ENCODE data around the gene SCP2.

The SCP2 gene

GRCh38 chr1:52917581-52917980 is 9.5 kb upstream of the SCP2 start:
- TF ChIP-seq FOXP2 (optimal IDR thresholded peaks at IDR 0.05; ENCODE audit: borderline replicate concordance, extremely low read depth, extremely low read length, insufficient read depth) = no peak
- TF ChIP-seq, protein P1, sequence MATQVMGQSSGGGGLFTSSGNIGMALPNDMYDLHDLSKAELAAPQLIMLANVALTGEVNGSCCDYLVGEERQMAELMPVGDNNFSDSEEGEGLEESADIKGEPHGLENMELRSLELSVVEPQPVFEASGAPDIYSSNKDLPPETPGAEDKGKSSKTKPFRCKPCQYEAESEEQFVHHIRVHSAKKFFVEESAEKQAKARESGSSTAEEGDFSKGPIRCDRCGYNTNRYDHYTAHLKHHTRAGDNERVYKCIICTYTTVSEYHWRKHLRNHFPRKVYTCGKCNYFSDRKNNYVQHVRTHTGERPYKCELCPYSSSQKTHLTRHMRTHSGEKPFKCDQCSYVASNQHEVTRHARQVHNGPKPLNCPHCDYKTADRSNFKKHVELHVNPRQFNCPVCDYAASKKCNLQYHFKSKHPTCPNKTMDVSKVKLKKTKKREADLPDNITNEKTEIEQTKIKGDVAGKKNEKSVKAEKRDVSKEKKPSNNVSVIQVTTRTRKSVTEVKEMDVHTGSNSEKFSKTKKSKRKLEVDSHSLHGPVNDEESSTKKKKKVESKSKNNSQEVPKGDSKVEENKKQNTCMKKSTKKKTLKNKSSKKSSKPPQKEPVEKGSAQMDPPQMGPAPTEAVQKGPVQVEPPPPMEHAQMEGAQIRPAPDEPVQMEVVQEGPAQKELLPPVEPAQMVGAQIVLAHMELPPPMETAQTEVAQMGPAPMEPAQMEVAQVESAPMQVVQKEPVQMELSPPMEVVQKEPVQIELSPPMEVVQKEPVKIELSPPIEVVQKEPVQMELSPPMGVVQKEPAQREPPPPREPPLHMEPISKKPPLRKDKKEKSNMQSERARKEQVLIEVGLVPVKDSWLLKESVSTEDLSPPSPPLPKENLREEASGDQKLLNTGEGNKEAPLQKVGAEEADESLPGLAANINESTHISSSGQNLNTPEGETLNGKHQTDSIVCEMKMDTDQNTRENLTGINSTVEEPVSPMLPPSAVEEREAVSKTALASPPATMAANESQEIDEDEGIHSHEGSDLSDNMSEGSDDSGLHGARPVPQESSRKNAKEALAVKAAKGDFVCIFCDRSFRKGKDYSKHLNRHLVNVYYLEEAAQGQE (IDR thresholded peaks at IDR 0.05; ENCODE audit: insufficient read depth in 1 of 2, low read depth in 2 of 2, low read length in 2 of 2) = no peak
- no peak for TF ChIP-seq SIN3A (IDR thresholded peaks at IDR 0.05; ENCODE audit: borderline replicate concordance, insufficient read depth, low read length)
- TF ChIP-seq TAF1 (IDR thresholded peaks at IDR 0.05; ENCODE audit: borderline replicate concordance, insufficient read depth, low read length) = no peak
- no peak for TF ChIP-seq POLR2AphosphoS5 (IDR thresholded peaks at IDR 0.05; ENCODE audit: low read depth, low read length)

DNA sequence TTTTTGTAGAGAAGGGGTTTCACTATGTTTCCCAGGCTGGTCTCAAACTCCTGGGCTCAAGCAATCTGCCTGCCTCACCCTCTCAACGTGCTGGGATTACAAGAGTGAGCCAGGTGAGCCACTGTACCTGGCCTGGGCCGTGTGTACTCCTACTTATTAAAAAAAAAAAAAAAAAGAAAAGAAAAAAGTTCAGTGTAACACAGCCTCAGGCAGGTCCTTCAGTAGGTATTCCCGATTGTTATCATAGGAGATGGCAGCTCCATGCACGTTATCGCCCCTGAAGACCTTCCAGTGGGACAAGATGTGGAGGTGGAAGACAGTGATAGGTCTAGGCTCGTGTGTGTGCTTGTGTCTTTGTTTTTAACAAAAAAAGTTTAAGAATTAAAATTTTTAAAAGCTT is 8.9 kb upstream of the SCP2 start:
- TF ChIP-seq TAF1 (IDR thresholded peaks at IDR 0.05; ENCODE audit: borderline replicate concordance, insufficient read depth, low read length) (no peak), SIN3A (IDR thresholded peaks at IDR 0.05; ENCODE audit: borderline replicate concordance, insufficient read depth, low read length) (no peak), FOXP2 (optimal IDR thresholded peaks at IDR 0.05; ENCODE audit: borderline replicate concordance, extremely low read depth, extremely low read length, insufficient read depth) (no peak), POLR2AphosphoS5 (IDR thresholded peaks at IDR 0.05; ENCODE audit: low read depth, low read length) (no peak)
- TF ChIP-seq, protein P1 (IDR thresholded peaks at IDR 0.05; ENCODE audit: insufficient read depth in 1 of 2, low read depth in 2 of 2, low read length in 2 of 2) = no peak

DNA sequence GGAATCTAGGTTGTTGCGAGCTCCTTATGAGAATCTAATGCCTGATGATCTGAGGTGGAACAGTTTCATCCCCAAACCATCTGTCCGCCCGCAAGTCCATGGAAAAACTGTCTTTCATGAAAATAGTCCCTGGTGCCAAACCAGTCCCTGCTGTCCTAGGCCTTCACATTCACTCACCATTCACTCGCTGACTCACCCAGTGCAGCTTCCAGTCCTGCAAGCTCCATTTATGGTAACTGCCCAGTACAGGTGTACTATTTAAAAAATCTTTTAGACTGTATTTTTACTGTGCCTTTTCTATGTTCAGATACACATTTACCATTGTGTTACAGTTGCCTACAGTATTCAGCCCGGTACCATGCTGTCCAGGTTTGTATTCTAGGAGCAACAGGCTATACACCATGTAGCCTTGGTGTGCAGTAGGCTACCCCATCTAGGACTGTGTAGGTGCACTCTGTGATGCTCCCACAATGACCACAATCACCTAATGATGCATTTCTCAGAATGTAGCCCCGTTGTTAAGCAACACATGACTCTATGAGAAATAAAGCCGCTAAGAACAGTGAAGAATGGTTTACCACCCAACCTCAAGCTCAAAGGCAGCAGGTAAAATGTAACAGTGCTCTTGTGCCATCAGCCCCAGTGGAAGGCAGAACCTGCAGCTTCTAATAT is 7.9 kb upstream of the SCP2 start:
- no peak for TF ChIP-seq FOXP2 (optimal IDR thresholded peaks at IDR 0.05; ENCODE audit: borderline replicate concordance, extremely low read depth, extremely low read length, insufficient read depth)
- TF ChIP-seq TAF1 (IDR thresholded peaks at IDR 0.05; ENCODE audit: borderline replicate concordance, insufficient read depth, low read length) = no peak

DNA sequence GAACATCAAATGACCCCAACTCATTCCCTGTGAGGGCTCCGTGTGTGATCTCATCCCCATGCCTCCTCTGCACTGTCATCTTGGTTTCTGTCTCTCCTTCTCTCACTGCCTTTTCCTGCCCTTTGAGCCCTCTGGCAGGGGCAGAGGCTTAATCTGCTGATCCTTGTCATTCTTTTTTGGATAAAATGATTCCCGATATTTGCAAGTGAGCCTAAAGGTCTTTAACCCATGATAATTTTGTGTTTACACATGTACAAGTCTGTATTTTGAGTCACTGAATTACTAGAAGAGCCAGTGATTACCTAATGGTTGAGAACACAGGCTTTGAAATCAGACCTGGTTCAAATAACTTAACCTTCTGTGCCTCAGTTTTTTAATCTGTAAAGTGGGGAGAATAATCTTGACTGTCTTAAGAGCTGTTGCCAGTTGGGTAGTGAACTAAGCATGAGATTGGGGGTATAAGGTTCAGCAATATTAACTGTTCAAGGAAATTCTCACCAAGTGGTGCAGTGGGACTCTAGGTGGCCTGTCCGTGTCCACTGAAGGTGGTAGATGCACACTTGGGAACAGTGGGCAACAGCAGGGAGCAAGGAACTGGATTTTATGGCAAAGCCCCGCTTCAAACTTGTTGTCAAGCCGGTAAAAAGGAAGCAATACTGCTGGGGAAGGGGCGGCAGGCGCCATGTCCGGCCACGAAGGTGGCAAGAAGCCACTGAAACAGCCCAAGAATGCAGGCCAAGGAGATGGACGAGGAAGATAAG is 7.2 kb upstream of the SCP2 start:
- TF ChIP-seq TAF1 (IDR thresholded peaks at IDR 0.05; ENCODE audit: borderline replicate concordance, insufficient read depth, low read length) (no peak), SIN3A (IDR thresholded peaks at IDR 0.05; ENCODE audit: borderline replicate concordance, insufficient read depth, low read length) (no peak), FOXP2 (optimal IDR thresholded peaks at IDR 0.05; ENCODE audit: borderline replicate concordance, extremely low read depth, extremely low read length, insufficient read depth) (no peak), POLR2AphosphoS5 (IDR thresholded peaks at IDR 0.05; ENCODE audit: low read depth, low read length) (no peak)
- TF ChIP-seq, protein P1 (IDR thresholded peaks at IDR 0.05; ENCODE audit: insufficient read depth in 1 of 2, low read depth in 2 of 2, low read length in 2 of 2) = no peak

DNA sequence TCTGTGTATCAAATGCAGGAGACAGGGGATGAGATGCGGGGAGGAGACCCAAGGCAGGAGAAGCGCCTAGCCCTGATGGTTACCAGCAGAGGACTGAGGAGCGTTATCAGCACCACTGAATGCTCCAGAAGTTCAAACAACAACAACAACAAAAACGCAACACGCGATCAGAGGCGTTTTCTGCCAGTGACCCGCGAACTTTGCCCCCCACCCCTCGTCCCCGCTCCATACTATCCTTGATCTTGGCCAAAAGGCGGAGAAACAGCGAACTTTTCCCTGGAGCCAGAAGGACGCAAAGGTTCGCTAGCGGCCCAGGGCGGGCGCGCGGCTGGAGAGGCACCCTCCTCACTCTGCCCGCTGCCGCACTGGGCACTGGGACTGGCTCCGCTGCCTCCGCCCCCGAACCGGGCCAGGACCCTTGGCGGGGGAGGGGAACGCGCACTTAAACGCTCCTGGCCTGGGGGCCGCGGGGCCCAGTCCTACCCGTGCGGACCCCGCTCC is 6.2 kb upstream of the SCP2 start:
- TF ChIP-seq, protein P1 (IDR thresholded peaks at IDR 0.05; ENCODE audit: insufficient read depth in 1 of 2, low read depth in 2 of 2, low read length in 2 of 2) = no peak
